ENCODE results near the gene ELOVL4.

The ELOVL4 gene

DNA sequence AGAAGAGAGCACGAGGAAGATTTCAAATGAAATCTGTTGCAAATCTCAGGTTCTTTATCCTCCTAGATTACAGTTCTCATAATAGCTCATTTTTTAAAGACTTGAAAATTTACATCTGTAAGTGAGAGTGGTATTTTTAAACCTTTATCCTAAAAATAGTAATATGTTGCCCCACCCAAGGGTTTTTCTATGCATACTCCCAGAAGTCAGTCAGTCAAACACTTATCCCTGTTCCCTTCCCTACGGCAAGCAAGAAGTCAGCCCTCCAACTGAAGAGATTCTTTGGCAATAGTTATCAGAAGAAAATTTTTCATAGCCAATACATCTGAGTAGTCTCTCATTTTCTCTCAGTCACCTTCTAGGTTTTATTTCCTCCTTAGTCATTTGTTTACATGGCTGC, 24.1 kb downstream of the ELOVL4 start:
- in situ Hi-C loops (cut with MboI; ENCODE audit: low pct_unique_long_range_greater_than_20kb, low sequenced_read_pairs), result no loop called here
- no peak for DNase-seq

DNA sequence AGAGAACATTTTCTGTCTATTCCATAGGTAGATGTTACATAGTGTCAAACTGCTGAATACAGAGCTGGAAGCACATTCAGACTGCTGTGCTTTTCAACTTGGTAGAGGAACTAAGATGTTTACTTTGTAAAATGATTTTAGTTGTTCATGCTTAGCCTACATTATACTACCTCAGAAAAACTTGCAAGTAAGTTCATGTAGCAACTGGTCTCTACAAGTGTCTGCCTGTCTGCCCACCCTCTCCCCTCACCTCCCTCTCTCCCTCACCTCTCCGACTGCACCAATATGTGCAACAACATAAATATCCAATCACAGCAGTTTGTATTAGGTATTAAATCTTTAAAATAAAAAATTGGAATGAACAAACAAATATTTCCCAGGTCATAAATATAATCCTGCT, 25.3 kb downstream of the ELOVL4 start:
- no peak for DNase-seq
- in situ Hi-C loops (cut with MboI; ENCODE audit: low pct_unique_long_range_greater_than_20kb, low sequenced_read_pairs), result no loop called here

DNA sequence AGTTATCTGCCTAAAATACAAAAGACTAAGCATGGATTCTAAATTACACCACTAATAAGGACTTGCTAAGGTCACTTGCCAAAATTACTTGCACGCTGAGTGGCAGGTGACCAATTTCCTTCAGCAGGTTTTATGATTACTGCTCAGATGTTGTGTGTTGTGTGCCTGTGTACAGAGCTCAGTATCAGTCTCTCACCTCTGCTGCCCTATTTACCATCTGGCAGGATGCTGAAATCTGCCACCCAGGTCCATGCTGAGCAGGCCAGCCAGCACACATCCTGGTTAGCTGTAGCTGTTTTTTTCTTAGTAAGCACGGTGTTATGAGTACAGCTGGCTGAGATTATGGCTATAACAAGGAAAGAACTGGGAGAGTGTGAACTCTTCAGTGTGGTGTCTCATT, 34.0 kb downstream of the ELOVL4 start:
- in situ Hi-C loops (cut with MboI; ENCODE audit: low pct_unique_long_range_greater_than_20kb, low sequenced_read_pairs), result no loop called here
- DNase-seq, result no peak

DNA sequence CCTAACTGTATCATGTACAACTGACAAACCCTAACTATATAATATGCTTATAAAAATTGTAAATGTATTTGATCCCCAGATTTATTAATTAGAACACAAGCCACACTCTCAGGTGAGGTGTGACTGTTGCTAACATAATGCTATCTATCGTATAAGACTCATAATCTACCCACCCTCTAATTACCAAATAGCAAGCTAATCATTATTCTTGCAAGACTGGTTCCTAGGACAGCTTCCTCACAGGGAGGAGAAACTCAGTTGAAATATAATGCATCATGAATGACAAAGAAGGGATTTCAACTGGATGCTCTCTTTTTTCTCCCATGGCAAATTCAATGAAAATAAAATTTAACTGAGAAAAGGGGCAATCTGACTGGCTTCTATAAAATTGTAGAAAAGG, 35.4 kb downstream of the ELOVL4 start:
- no peak for DNase-seq
- in situ Hi-C loops (cut with MboI; ENCODE audit: low pct_unique_long_range_greater_than_20kb, low sequenced_read_pairs), result no loop called here

DNA sequence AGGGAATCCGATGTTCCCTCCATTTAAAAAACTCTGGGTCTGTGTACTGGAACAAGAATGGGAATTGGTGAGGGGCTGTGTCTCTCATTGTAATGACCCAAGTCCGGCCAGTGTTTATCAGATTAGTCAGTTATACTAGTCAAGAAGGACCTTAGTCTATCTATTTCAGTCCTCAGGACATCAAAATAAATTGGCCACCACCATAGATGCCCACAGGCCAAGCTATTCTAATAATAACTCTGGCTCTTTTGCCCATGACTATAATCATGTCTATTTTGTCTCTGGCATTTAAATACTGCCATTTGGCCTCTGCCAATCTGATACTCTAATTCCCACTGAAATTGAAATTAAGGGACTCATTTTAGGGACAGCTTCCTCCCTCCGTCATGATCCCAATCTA, 37.8 kb downstream of the ELOVL4 start:
- in situ Hi-C loops (cut with MboI; ENCODE audit: low pct_unique_long_range_greater_than_20kb, low sequenced_read_pairs), result no loop called here
- no peak for DNase-seq

DNA sequence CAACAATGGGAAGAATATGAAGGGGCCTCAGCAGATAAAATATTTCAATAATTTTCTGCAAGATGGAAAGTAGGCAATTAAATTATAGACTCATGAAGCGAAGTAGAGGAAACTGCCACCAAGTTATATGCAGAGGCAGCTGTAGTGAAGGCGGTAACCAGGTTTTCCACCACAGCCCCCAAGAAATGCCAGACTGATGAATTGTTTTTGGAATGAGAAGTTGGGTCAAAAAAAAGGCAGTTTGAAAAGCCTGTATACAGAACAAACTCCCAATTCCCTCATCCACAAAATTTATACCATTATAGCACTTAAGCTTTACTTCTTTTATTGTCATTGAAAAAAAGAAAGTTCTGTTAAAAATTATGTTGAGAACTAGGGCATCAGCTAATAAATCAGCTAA, 45.3 kb downstream of the ELOVL4 start:
- no peak for DNase-seq
- in situ Hi-C loops (cut with MboI; ENCODE audit: low pct_unique_long_range_greater_than_20kb, low sequenced_read_pairs), result no loop called here

DNA sequence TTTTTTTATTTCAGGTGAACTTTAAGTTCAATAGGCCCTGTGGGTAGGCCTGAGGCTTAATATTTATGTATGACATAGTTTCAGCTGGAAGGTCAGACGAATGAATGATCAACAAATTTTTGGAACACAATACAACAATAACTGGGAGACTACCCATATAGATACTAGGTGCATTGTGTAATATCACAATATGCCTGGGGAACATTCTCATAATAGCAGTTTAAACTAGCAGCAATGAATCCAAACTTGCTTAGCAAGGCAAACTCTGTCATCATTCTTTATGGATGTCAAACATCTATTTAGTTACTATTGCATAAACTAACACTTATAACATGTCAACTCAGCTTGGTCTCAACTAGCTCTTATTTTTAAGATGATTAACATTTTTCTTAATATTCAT, 49.3 kb downstream of the ELOVL4 start:
- in situ Hi-C loops (cut with MboI; ENCODE audit: low pct_unique_long_range_greater_than_20kb, low sequenced_read_pairs), result no loop called here
- DNase-seq, result no peak

DNA sequence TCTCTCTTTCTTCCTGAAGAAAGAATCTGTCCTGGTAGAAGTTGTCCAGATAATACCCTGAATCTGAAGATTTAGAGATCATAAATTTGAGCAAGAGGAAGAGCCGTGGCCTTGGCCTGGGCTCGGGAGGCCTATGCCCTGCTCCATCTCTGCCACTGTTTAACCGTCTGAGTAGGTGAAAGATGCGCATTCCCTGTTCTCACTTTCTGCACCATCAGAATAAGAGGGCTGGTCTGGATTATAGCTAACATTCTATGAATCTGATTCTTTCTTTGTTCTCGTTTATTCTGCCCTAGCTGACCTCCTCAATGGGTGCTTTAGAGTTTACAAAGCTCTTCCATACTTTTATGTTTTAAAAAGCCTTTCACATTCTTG, 51.3 kb downstream of the ELOVL4 start:
- in situ Hi-C loops (cut with MboI; ENCODE audit: low pct_unique_long_range_greater_than_20kb, low sequenced_read_pairs), result no loop called here

DNA sequence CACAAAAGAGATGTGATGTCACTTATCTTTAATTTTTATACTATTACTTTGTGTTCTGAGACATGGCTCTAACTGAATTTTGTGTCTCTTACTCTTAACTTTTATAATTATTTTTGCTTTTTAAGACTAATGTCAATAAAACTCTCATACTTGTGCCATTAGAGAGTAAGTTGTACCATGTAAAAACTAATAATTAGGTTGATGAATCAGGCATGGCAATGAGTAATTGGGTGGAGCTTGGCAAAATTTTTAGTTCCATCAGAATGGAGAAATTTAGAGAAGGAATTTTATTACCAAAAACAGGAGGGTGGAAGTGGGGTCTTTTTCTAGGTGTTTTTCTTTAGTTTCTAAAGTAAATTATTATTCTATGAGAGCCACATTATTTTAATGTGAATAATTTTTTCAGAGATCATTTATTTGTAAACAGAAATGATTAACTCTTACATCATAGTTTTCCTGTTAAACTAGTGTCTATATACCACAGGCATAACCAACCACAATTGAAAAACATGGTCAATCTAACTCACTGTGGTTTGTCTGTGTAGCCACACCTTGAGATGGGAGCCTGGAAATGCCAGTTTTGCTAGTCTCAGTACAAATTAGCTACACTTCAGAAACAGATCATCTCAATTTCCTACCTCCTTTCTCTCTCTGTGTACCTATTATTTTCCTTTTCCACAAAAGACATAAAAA, 51.8 kb downstream of the ELOVL4 start:
- DNase-seq, result no peak

More for the DNA sequence above, 51.3 kb downstream of the ELOVL4 start:
- DNase-seq, result no peak

DNA sequence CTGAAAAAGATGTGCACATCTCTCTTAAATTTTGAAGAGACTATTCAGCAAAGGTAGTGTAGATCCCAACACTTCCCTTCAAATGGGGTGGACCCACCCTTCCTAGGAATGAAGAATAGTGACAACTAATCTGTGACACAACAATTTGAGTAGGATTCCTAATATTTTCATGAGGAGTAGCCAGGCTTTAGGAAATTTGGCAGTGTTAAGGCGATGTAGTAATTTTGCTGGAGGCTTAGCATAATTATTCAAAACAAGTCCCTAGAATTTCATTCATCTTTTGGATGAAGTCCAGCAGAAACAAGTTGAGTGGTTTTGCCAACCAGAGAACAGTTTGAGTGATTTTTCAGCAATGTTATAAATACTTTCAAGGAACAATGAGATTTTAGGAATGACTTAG, 52.4 kb downstream of the ELOVL4 start:
- DNase-seq, result no peak
- in situ Hi-C loops (cut with MboI; ENCODE audit: low pct_unique_long_range_greater_than_20kb, low sequenced_read_pairs), result no loop called here

More for the DNA sequence above, 51.8 kb downstream of the ELOVL4 start:
- in situ Hi-C loops (cut with MboI; ENCODE audit: low pct_unique_long_range_greater_than_20kb, low sequenced_read_pairs), result no loop called here

DNA sequence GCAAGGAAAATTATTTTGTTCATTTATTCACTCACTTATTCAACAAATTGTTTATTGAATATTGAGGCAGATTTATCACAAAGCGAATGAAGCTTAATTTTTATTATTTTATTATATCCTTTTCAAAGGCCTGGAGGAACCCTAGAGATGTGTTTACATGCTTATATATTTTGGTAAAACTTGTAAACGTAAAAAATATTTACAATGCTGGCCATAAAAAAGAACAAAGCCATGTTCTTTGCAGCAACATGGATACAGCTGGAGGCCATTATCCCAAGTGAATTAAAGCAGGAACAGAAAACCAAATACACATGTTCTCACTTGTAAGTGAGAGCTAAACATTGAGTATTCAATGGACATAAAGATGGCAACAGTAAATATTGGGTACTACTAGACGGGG, 58.8 kb downstream of the ELOVL4 start:
- no peak for DNase-seq

DNA sequence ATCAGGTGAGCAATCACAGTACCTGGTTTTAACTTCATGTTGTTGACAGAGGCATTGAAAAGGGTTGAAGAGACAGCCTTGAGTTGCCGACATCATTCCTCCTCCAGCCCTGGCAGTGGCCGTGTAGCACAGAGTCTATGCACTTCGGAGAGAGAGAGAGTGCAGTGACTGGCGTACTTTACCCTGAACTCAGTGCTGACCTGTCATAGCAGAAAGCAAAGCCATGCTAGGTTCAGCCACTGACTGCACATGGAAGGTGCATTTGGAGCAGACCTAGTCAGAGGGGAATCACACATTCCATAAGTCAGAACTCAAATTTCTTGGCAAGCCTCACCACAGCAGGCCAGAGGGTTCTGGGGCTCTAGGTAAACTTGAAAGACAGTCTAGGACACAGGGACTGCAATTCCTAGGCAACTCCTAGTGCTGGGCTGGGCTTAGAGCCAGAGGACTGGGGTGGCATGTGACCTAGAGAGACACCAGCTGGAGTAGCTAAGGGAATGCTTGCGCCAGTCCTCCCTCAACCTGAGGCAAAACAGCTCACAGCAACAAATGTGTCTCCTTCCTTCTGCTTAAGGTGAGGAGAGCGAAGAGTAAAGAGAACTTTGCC, 69.1 kb downstream of the ELOVL4 start:
- in situ Hi-C loops (cut with MboI; ENCODE audit: low pct_unique_long_range_greater_than_20kb, low sequenced_read_pairs), result no loop called here

More for the DNA sequence above, 58.8 kb downstream of the ELOVL4 start:
- in situ Hi-C loops (cut with MboI; ENCODE audit: low pct_unique_long_range_greater_than_20kb, low sequenced_read_pairs), result no loop called here

DNA sequence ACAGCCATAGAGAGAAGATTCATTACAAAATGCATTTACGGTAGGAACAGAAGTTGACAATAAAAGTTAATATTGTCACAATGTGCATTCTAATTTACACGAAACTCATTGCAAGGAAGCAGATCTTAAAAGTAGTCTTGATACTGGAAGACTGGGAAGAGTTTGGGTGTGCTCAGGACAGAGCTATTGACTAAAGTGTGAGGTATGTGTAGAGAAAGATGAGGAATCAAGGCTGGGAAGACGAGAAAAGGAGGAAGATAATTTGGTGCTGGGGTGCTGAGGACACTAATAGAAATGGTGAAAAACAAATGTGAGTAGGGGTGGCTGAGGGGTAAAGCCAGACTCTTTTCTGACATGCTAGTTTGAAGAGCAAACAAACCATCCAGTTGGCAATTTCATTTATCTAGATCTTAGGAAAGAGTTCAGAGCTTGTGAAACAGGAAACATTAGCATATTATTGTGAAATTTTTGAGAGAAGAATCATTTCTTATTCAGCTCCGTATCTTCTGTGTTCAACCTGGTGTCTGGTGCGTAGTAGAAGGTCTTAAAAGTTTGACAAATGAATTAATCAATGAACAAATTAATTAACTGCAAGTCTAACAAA, 72.7 kb downstream of the ELOVL4 start:
- DNase-seq, result no peak
- in situ Hi-C loops (cut with MboI; ENCODE audit: low pct_unique_long_range_greater_than_20kb, low sequenced_read_pairs), result no loop called here

More for the DNA sequence above, 69.1 kb downstream of the ELOVL4 start:
- no peak for DNase-seq

DNA sequence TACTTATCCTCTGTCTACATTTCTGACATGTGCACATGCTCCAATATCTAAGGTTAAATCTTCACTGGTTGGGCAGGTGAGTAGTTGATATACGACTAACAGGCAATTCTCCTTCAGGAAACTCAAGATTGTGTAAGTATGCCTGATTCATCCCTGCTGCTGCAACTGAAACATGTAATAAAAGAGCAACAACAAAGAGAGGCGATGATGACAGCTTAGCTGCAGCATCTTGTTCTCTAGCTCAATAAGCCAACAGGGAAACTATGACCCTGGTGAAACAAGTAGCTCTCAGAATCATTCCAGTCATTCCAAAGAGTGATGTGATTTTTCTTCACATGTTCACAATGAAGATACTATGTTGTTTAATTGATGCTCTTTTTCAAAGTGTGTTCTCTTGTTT, 74.4 kb downstream of the ELOVL4 start:
- no peak for DNase-seq
- in situ Hi-C loops (cut with MboI; ENCODE audit: low pct_unique_long_range_greater_than_20kb, low sequenced_read_pairs), result no loop called here

DNA sequence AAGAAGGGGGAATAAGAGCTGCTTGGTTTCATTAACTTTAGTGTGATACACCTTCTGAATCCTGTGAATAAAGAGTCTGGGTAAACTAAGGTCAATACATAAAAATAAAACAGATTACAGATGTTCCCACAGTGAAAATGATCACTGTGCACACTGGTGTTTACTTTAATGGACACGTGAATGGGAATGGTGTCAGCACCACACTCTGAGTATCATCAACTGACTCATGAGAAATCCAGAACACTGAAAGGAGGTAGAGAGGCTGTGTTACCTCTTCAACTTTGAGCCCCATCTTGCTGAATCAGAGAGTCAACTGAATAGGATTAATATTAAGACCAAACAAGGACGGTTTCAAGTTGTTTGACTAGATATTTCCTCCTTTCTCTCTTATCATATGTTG, 75.0 kb downstream of the ELOVL4 start:
- in situ Hi-C loops (cut with MboI; ENCODE audit: low pct_unique_long_range_greater_than_20kb, low sequenced_read_pairs), result no loop called here
- DNase-seq, result no peak

DNA sequence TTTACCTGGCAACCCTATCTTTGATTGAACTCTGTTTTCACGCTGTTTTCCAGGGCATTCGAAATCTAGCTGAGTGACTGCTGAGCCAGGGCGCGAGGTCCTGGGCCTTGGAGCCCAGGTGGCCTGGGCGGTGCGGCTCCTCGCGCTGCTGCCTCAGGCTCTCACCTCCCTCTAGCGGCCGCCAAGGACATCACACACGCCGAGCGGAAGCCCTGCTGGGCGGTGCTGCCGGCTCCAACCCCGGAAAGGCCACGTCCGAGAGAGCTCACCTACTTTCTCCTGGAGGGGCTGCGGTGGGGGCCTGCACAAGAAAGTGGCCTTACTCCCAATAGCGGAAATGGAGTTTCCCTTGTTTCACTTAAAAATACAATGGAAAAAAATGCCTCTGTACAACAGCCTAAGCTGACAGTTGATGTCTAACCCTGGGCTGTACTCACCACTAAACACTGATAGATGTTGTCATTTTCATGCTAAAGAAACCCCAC, 77.7 kb downstream of the ELOVL4 start:
- in situ Hi-C loops (cut with MboI; ENCODE audit: low pct_unique_long_range_greater_than_20kb, low sequenced_read_pairs), result no loop called here
- DNase-seq, result peak; percentile 81

DNA sequence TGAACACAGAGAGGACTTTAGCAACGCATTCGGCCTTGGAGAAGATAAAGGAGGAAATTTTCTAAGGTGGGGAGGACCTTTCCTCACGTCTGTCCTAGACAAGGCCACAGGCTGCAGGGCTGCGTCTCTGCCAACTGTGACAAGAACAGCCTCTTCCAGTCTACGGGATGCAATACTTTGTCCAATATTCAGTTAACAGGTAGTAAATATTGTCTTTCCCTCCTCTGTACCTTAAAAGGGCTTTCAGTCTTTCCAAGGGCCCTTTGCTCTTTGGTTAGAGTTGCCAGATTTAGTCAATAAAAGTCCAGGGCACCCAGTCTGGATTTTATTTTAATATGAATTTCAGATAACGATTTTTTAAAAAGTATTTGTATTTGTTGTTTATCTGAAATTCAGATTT, 78.2 kb downstream of the ELOVL4 start:
- DNase-seq, result no peak
- in situ Hi-C loops (cut with MboI; ENCODE audit: low pct_unique_long_range_greater_than_20kb, low sequenced_read_pairs), result no loop called here

DNA sequence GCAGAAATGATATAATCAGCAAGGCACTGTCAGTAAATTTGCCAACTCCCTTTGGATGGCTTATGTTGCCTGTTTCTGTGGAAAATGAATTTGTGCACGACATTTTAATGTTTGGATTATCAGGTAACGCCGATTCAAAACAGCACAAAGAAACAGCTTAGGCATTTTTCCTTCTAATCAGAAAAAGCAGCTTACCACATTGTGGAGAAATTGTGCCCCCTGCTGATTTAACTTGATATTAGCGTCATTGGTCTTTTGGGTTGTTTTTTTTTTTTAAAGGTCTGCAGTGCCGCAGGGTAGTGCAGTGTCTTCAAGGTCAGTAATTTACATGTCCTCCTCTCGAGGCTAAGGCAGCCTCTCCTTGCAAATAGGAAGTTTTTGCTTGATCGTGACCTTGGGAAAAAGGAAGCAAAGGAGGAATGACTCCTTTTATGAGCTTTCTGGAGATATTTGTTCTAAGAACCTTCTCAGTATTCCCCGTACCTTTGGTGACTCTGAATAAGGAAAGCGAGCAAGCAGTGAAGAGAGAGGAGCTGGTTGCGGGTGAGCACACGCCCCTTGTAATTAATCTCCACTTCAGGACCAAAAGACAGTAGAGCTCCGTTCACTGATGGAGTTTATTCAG, 79.1 kb downstream of the ELOVL4 start:
- peak; percentile 85 for DNase-seq
- in situ Hi-C loops (cut with MboI; ENCODE audit: low pct_unique_long_range_greater_than_20kb, low sequenced_read_pairs), result no loop called here
